ENCODE results near the gene PAX5. TPM values are rescaled to one million over a fixed set of nuclear protein-coding genes. Genes with fewer than 3 reads are reported as not detected.

Gene PAX5
- total RNA-seq, 4 donors from 2014 or later: 0.95 to 61.9 (median 3.6) TPM; not detected in 1

GRCh38 chr9:37007295-37007694, 26.8 kb downstream of the PAX5 start:
- Histone ChIP-seq H3K4me1 (peaks cover 0 to 11% (median 5%) of the 10 kb centered on the region in 4 donors), H3K36me3 (no peaks in the 10 kb centered on the region), H3K9me3 (no peaks in the 10 kb centered on the region), H3K4me3 (no peak overlapping the region), H3K27me3 (no peaks in the 10 kb centered on the region), H3K27ac (peak overlapping the region in 1 of 4 donors; percentile 80)
- no peak for DNase-seq
- TF ChIP-seq, protein P1, sequence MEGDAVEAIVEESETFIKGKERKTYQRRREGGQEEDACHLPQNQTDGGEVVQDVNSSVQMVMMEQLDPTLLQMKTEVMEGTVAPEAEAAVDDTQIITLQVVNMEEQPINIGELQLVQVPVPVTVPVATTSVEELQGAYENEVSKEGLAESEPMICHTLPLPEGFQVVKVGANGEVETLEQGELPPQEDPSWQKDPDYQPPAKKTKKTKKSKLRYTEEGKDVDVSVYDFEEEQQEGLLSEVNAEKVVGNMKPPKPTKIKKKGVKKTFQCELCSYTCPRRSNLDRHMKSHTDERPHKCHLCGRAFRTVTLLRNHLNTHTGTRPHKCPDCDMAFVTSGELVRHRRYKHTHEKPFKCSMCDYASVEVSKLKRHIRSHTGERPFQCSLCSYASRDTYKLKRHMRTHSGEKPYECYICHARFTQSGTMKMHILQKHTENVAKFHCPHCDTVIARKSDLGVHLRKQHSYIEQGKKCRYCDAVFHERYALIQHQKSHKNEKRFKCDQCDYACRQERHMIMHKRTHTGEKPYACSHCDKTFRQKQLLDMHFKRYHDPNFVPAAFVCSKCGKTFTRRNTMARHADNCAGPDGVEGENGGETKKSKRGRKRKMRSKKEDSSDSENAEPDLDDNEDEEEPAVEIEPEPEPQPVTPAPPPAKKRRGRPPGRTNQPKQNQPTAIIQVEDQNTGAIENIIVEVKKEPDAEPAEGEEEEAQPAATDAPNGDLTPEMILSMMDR (IDR thresholded peaks at IDR 0.05): no peak
- TF ChIP-seq POLR2A (IDR thresholded peaks at IDR 0.05): no peak

- Histone ChIP-seq H3K9me3 (no peaks in the 10 kb centered on the region), H3K27me3 (no peaks in the 10 kb centered on the region), H3K27ac (peak overlapping the region in 2 of 4 donors; percentile 72 to 80), H3K36me3 (no peaks in the 10 kb centered on the region), H3K4me1 (peaks cover 0 to 11% (median 0%) of the 10 kb centered on the region in 4 donors), H3K4me3 (no peak overlapping the region)
- no peak for DNase-seq
- TF ChIP-seq POLR2A (IDR thresholded peaks at IDR 0.05): no peak
- TF ChIP-seq, protein P1 (IDR thresholded peaks at IDR 0.05): no peak
Observed at GRCh38 chr9:37005517-37006140, 28.4 kb downstream of the PAX5 start.

DNA sequence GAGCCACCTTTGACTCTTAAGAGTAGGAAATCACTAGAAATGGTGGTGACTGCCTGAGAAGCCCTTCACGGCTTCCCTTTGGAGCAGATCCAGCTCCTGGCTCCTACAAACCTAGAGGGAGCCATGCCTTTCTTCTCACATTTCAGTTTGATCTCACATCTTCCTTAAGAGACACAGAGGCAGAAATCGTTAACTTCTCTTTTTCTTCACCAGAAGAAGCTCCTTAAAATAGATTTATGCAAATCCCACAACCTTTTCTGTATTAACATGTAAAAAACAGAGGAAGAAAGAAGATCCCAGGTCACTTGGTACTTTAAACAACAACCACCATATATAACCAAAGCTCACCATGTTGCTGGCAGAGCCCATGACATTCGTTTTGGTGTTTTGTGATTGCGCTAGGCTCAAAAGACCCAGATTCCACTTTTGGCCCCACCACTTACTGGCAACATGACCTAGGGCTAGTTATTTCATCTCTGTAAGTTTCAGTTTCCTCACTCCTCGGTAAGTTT, 29.6 kb downstream of the PAX5 start:
- H3K4me1 ChIP-seq: peaks cover 0 to 15% (median 0%) of the 10 kb centered on the region in 4 donors
- peak overlapping the region in 2 of 4 donors; percentile 72 to 80 for H3K27ac ChIP-seq
- no peaks in the 10 kb centered on the region for H3K27me3 ChIP-seq
- no peak for TF ChIP-seq POLR2A (IDR thresholded peaks at IDR 0.05)
- TF ChIP-seq, protein P1 (IDR thresholded peaks at IDR 0.05): no peak
- H3K36me3 ChIP-seq: no peaks in the 10 kb centered on the region
- H3K9me3 ChIP-seq: no peaks in the 10 kb centered on the region
- no peak overlapping the region for H3K4me3 ChIP-seq
- DNase-seq: no peak

GRCh38 chr9:37002413-37003217, 31.5 kb downstream of the PAX5 start:
- DNase-seq: peak in 1 of 3 donors; percentile 50
- H3K27ac ChIP-seq: peak overlapping the region in 2 of 4 donors; percentile 72 to 80
- no peaks in the 10 kb centered on the region for H3K27me3 ChIP-seq
- no peaks in the 10 kb centered on the region for H3K9me3 ChIP-seq
- peaks cover 0 to 15% (median 0%) of the 10 kb centered on the region in 4 donors for H3K4me1 ChIP-seq
- no peaks in the 10 kb centered on the region for H3K36me3 ChIP-seq
- peak overlapping the region in 2 of 4 donors; percentile 25 to 35 for H3K4me3 ChIP-seq
- TF ChIP-seq, protein P1 (IDR thresholded peaks at IDR 0.05): no peak
- TF ChIP-seq POLR2A (IDR thresholded peaks at IDR 0.05): no peak

GRCh38 chr9:37002036-37002412, 32.0 kb downstream of the PAX5 start:
- H3K36me3 ChIP-seq: no peaks in the 10 kb centered on the region
- no peaks in the 10 kb centered on the region for H3K9me3 ChIP-seq
- H3K4me1 ChIP-seq: peaks cover 0 to 15% (median 0%) of the 10 kb centered on the region in 4 donors
- DNase-seq: no peak
- peak overlapping the region in 2 of 4 donors; percentile 25 to 35 for H3K4me3 ChIP-seq
- TF ChIP-seq, protein P1 (IDR thresholded peaks at IDR 0.05): no peak
- TF ChIP-seq POLR2A (IDR thresholded peaks at IDR 0.05): no peak
- no peaks in the 10 kb centered on the region for H3K27me3 ChIP-seq
- H3K27ac ChIP-seq: peak overlapping the region in 2 of 4 donors; percentile 72 to 80
